Smooth muscle cell (in vitro differentiated cells): ENCODE data around the gene GPR3. TPM values are rescaled to one million over a fixed set of nuclear protein-coding genes. Genes with fewer than 3 reads are reported as not detected.

Source experiments
- DNase-seq: peaks from one replicate; lab custom pipeline; 2025; ENCODE audit not compliant: unreplicated experiment; lab: John Stamatoyannopoulos, UW
- H2AFZ ChIP-seq: fragments of 200-600 bp; sonication (generic); 2 replicates; pipeline ENCODE4 v1.6.0; 2016; ENCODE audit warnings: antibody characterized with exemption, low read depth, mild to moderate bottlenecking
- H3F3A ChIP-seq: fragments of 200-600 bp; sonication (generic); 2 replicates; pipeline ENCODE4 v1.6.0; 2017; ENCODE audit warnings: antibody characterized with exemption, low read depth
- H3K27ac ChIP-seq: fragments of 200-600 bp; sonication (generic); 2 replicates; pipeline ENCODE4 v1.5.1; 2016; ENCODE audit warnings: low read depth, mild to moderate bottlenecking
- H3K27me3 ChIP-seq: fragments of 200-600 bp; sonication (generic); 2 replicates; pipeline ENCODE4 v1.6.1; 2016; ENCODE audit warnings: low read depth, mild to moderate bottlenecking
- H3K36me3 ChIP-seq: fragments of 200-600 bp; sonication (generic); 2 replicates; pipeline ENCODE4 v1.5.1; 2016; ENCODE audit warnings: low read depth
- H3K4me1 ChIP-seq: fragments of 200-600 bp; sonication (generic); 2 replicates; pipeline ENCODE4 v1.5.1; 2016; ENCODE audit warnings: low read depth
- H3K4me2 ChIP-seq: fragments of 200-600 bp; sonication (generic); 2 replicates; pipeline ENCODE4 v1.6.0; 2016; ENCODE audit warnings: mild to moderate bottlenecking
- H3K4me3 ChIP-seq: fragments of 200-600 bp; sonication (generic); 2 replicates; pipeline ENCODE4 v1.5.1; 2016; ENCODE audit warnings: mild to moderate bottlenecking
- H3K79me2 ChIP-seq: fragments of 200-600 bp; sonication (generic); 2 replicates; pipeline ENCODE4 v1.6.0; 2016; ENCODE audit warnings: low read depth, mild to moderate bottlenecking
- H3K9ac ChIP-seq: fragments of 200-600 bp; sonication (generic); 2 replicates; pipeline ENCODE4 v1.6.0; 2016; ENCODE audit warnings: low read depth
- H3K9me3 ChIP-seq: fragments of 200-600 bp; sonication (generic); replicated peaks from 2 replicates; pipeline ENCODE4 v1.5.1; 2016; ENCODE audit warnings: low read depth
- H4K20me1 ChIP-seq: fragments of 200-600 bp; sonication (generic); 2 replicates; pipeline ENCODE4 v1.6.0; 2016; ENCODE audit warnings: low read depth
- WGBS: methylation state at CpG from one replicate; pipeline ENCODE4 v1.1.7; 2016; ENCODE audit warnings: low lambda C conversion rate; 5-methylcytosine and 5-hydroxymethylcytosine counted together
- polyA plus RNA-seq: library from polyadenylated mRNA; unstranded; fragments of >200 nt; fragmentation: Nextera tagmentation; extraction: Ambion mirVana; gene quantifications from 2 replicates; pipeline ENCODE4 v1.2.1, GENCODE V29; 2016
- total RNA-seq: library from RNA; depleted of rRNA; stranded (reverse); fragments of >200 nt; gene quantifications from 2 replicates; pipeline ENCODE4 v1.2.3, GENCODE V29; 2014
- TF ChIP-seq, protein P1 (sequence below): fragments of 200-600 bp; sonication (generic); IDR thresholded peaks from 2 replicates; pipeline ENCODE4 v1.5.1; 2017; ENCODE audit warnings: borderline replicate concordance, mild to moderate bottlenecking, antibody characterized with exemption; ENCODE audit not compliant: insufficient read depth, poor library complexity, severe bottlenecking

The GPR3 gene
- total and polyA plus RNA-seq, 2 experiments from 2014 or later: 2.7 to 4.0 TPM

DNA sequence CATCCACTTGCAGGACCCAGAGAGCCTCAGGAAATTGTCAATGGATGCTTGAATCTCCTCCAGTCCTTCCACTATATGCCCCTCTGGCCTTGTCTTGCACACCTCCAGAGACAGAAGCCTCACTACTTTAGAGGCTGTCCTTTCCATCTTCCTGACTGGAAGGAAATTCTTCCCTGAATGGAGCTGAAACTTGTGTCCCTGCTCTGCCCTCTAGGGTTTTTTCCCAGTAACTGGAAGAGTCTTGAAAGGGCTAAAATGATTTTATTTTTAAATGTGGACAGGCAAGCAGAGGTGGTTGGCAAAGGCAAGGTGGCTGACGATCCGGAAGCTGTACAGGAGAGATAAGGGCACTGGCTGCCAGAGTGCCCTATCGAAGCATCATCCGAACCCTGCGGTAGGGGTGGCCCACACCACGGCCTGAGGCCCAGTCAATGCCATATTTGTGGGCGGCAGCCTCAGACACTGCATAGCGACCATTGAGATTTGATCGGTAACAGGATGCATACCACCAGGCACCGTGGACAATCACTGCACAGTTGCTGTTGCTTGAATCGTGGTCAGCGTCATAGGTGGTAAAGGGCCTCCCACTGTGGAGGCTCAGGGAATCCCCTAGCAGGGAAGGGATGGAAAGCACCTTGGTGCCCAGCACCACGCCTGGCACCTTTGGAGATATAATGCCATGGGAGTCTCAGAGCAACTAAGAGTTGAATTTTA is 23.4 kb upstream of the GPR3 start:
- TF ChIP-seq, protein P1, sequence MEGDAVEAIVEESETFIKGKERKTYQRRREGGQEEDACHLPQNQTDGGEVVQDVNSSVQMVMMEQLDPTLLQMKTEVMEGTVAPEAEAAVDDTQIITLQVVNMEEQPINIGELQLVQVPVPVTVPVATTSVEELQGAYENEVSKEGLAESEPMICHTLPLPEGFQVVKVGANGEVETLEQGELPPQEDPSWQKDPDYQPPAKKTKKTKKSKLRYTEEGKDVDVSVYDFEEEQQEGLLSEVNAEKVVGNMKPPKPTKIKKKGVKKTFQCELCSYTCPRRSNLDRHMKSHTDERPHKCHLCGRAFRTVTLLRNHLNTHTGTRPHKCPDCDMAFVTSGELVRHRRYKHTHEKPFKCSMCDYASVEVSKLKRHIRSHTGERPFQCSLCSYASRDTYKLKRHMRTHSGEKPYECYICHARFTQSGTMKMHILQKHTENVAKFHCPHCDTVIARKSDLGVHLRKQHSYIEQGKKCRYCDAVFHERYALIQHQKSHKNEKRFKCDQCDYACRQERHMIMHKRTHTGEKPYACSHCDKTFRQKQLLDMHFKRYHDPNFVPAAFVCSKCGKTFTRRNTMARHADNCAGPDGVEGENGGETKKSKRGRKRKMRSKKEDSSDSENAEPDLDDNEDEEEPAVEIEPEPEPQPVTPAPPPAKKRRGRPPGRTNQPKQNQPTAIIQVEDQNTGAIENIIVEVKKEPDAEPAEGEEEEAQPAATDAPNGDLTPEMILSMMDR: peak; percentile 26
- H3K79me2 ChIP-seq: peaks cover 5% of the 10 kb centered on the region
- H2AFZ ChIP-seq: no peak overlapping the region
- no peak overlapping the region for H3K4me2 ChIP-seq
- H3K27me3 ChIP-seq: no peaks in the 10 kb centered on the region
- H3K4me3 ChIP-seq: no peak overlapping the region
- H4K20me1 ChIP-seq: peaks cover 5% of the 10 kb centered on the region
- H3K36me3 ChIP-seq: no peaks in the 10 kb centered on the region
- DNase-seq: no peak
- no peak overlapping the region for H3K9ac ChIP-seq
- 87% methylated on average over 13 of the region's 13 CpGs for WGBS
- peaks cover 15% of the 10 kb centered on the region for H3K4me1 ChIP-seq
- peaks cover 7% of the 10 kb centered on the region for H3F3A ChIP-seq
- no peaks in the 10 kb centered on the region for H3K9me3 ChIP-seq
- no peak overlapping the region for H3K27ac ChIP-seq

DNA sequence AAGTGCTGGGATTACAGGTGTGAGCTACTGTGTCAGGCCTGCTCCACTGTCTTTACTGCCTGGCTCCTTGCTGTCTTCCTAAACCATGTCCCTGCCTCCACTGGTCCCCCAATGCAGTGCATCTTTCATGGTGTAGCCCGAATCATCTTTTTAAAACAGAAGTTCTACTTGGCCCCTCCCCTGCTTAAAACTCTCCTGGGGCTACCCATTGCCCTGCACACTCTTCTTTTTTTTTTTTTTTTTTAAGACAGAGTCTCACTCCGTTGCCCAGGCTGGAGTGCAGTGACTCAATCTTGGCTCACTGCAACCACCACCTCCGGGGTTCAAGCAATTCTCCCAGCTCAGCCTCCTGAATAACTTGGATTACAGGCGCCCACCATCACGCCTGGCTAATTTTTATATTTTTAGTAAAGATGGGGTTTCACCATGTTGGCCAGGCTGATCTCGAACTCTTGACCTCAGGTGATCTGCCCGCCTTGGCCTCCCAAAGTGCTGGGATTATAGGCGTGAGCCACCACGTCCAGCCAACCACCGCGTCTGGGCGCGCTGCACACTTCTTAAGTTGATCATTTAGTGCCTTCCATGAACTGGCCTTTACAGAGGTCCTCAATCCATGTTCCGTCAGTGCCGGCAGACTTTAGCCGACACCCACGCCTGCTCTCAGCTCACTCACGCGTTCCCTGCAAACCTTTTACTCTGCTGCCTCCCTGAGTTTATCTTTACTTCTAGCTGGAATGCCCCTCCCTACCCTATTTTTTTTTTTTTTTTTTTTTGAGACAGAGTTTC is 20.2 kb upstream of the GPR3 start:
- 79% methylated on average over 19 of the region's 19 CpGs for whole genome bisulfite sequencing
- Histone ChIP-seq H3F3A (no peaks in the 10 kb centered on the region), H3K9me3 (no peaks in the 10 kb centered on the region), H4K20me1 (no peaks in the 10 kb centered on the region), H3K27me3 (no peaks in the 10 kb centered on the region), H2AFZ (no peak overlapping the region), H3K79me2 (no peaks in the 10 kb centered on the region), H3K27ac (no peak overlapping the region), H3K4me1 (peaks cover 2% of the 10 kb centered on the region), H3K4me3 (no peak overlapping the region), H3K9ac (no peak overlapping the region), H3K4me2 (no peak overlapping the region), H3K36me3 (no peaks in the 10 kb centered on the region)
- no peak for DNase-seq
- TF ChIP-seq, protein P1: no peak

DNA sequence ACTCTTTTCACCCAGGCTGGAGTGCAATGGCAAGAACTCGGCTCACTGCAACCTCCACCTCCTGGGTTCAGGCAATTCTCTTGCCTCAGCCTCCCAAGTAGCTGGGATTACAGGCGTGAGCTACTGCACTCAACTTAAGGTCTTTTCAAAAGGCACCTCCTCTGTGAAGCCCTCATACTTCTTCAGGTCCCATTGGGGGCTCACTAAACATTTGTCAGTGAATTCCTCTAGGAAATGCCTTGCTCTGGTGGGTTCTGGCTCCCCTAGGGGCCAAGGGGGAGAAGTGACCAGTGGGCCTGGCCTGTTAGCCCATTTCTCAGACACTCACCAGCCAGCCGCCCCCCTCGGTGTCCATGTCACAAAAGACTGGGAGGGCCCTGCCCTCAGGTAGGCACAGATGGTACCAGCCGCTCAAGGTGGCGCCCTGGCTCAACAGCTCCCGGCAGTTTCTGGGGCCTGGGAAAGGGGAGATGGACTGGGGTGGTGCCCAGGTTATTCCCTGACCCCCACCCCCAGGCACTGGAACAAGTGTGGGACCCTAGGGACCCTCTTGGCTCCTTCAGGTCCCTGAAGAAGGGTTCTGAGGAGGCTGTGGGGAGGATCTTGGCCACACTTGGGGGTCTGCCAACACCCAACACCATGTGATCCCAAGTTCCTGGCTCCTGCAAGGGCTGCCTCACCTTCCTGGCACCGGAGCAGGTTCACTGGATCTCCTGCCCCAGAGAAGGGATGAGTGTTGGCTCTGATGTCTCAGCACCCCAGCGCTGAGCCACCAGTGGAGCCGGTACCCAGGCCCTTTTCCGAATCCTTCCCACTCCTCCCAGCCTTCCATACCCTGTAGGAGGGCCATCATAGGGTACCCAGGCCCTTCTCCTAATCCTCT is 19.4 kb upstream of the GPR3 start:
- no peak overlapping the region for H3K27ac ChIP-seq
- no peaks in the 10 kb centered on the region for H3K9me3 ChIP-seq
- no peaks in the 10 kb centered on the region for H4K20me1 ChIP-seq
- H3F3A ChIP-seq: no peaks in the 10 kb centered on the region
- H3K4me3 ChIP-seq: no peak overlapping the region
- H3K27me3 ChIP-seq: no peaks in the 10 kb centered on the region
- TF ChIP-seq, protein P1: peak; percentile 25
- DNase-seq: no peak
- no peaks in the 10 kb centered on the region for H3K79me2 ChIP-seq
- no peak overlapping the region for H3K9ac ChIP-seq
- H3K4me1 ChIP-seq: no peaks in the 10 kb centered on the region
- 89% methylated on average over 11 of the region's 11 CpGs for WGBS
- H3K36me3 ChIP-seq: no peaks in the 10 kb centered on the region
- no peak overlapping the region for H2AFZ ChIP-seq
- no peak overlapping the region for H3K4me2 ChIP-seq
